HUES6 (cell line): Measurements from ENCODE around the gene AP1G1.

ENCODE experiments used
- H3K27ac ChIP-seq: 2 replicates; pipeline ENCODE4 v1.7.0; 2013; ENCODE audit warnings: low read depth, mild to moderate bottlenecking, low read length, inconsistent platforms
- H3K27me3 ChIP-seq: 2 replicates; pipeline ENCODE4 v1.6.1; 2013; ENCODE audit warnings: low read length; ENCODE audit not compliant: control insufficient read depth, insufficient read depth
- H3K36me3 ChIP-seq: 2 replicates; pipeline ENCODE4 v1.6.1; 2013; ENCODE audit warnings: low read length; ENCODE audit not compliant: control insufficient read depth, insufficient read depth
- H3K4me1 ChIP-seq: 2 replicates; pipeline ENCODE4 v1.6.1; 2013; ENCODE audit warnings: low read length; ENCODE audit not compliant: control insufficient read depth, insufficient read depth
- H3K4me3 ChIP-seq: 2 replicates; pipeline ENCODE4 v1.5.1; 2013; ENCODE audit warnings: low read depth, low read length
- H3K9ac ChIP-seq: one replicate; pipeline ENCODE4 v1.6.1; 2013; ENCODE audit warnings: mild to moderate bottlenecking, low read length
- H3K9me3 ChIP-seq: 2 replicates; pipeline ENCODE4 v1.6.1; 2013; ENCODE audit warnings: low read depth, low read length; ENCODE audit not compliant: control insufficient read depth, insufficient read depth

Gene AP1G1

DNA sequence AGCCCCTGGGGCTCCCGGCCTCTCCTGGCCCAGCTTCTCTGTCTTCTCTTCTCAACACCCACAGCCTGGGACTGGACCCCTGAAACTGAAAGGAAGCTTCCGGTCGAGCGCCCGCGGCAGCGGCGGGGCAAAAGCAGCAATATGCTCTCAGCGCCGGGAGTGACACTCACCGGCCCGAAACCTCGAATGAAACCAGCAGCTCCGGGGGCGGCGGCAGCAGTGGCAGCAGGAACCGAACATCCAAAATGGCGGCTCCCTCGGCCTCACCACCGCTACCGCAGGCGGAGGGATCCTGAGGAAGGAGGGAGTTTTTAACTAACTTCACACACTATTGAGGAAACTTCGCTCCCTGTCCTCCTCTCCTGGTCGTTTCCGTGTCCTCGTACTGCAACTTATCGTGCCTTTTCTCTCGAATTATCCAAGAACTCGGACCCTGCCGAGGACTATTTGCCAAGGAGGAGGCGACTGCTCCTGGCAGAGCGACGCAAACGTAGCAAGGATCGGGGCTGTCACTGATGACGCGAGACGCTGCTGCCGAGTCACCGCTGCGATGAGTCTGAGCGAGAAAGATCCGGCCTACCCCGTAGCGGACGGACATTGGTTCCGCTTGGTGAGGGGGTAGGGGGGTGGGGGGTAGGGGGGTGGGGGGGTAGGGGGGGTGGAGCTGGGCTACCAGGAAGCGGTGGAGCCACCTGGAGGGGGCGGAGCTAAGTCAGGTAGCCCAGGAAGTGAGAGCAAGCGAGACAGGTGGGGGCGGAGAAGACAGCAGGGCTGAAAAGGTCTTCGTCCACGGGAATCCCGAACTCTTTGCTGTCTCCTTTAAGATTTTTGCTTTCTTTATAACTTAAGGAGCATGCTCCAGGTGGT is at the start of gene AP1G1:
TSS of gene AP1G1 (minus strand) at position 242 of the 867 bp plus-strand sequence. CDS start 19,355 bp downstream, outside the sequence.
- Histone ChIP-seq H3K36me3 (peaks cover 5% of the 10 kb centered on the region), H3K4me3 (peak within 1 kb of the TSS; percentile 92), H3K4me1 (0 out of 2 replicates have a peak, but pooled peaks cover 2% of the 10 kb centered on the region), H3K27me3 (no peaks in the 10 kb centered on the region), H3K9ac (peak within 1 kb of the TSS; percentile 100), H3K27ac (peak within 1 kb of the TSS; percentile 99), H3K9me3 (no peaks in the 10 kb centered on the region)

GRCh38 chr16:71855937-71856662 is 47.5 kb upstream of the AP1G1 start:
- Histone ChIP-seq H3K4me1 (no peaks in the 10 kb centered on the region), H3K4me3 (no peak overlapping the region), H3K36me3 (peaks cover 55% of the 10 kb centered on the region), H3K27ac (no peak overlapping the region), H3K9me3 (no peaks in the 10 kb centered on the region), H3K9ac (no peak overlapping the region), H3K27me3 (no peaks in the 10 kb centered on the region)

DNA sequence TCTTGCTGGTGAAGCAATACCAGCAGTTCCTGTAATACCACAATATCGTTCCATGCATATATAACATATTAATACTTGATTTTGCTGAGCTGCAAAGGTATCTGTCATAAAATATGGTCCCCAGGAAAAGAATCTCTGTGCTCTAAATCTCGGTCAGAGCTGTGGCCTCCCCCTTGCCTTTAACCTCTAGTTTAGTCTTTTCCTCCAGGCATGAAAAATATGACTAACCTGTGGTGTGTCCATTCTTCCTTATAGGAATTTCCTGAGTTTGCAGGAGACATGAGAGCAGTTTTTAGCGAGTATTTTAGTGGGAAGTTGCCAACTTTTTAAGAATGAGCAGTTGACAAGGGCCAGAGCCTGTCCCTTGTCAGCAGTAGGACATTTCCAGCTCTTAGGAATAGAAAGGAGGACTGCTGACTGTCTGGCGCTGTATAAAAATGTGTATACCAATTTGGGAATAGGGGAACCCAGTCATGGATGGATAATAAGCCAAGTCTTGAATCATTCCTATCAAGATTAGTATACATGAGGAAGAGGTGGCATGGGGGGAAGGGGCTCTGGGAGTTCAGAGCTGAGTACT is 45.8 kb upstream of the AP1G1 start:
- Histone ChIP-seq H3K4me1 (no peaks in the 10 kb centered on the region), H3K27ac (no peak overlapping the region), H3K9me3 (no peaks in the 10 kb centered on the region), H3K4me3 (no peak overlapping the region), H3K36me3 (peaks cover 59% of the 10 kb centered on the region), H3K9ac (no peak overlapping the region), H3K27me3 (no peaks in the 10 kb centered on the region)

- Histone ChIP-seq H3K4me3 (no peak overlapping the region), H3K27me3 (no peaks in the 10 kb centered on the region), H3K9ac (no peak overlapping the region), H3K27ac (no peak overlapping the region), H3K36me3 (peaks cover 60% of the 10 kb centered on the region), H3K9me3 (no peaks in the 10 kb centered on the region), H3K4me1 (no peaks in the 10 kb centered on the region)
These were observed 44.8 kb upstream of the AP1G1 start for GRCh38 chr16:71853413-71853812.

- H3K4me3 ChIP-seq, result no peak overlapping the region
- H3K9ac ChIP-seq, result no peak overlapping the region
- H3K4me1 ChIP-seq, result no peaks in the 10 kb centered on the region
- no peaks in the 10 kb centered on the region for H3K27me3 ChIP-seq
- H3K27ac ChIP-seq, result no peak overlapping the region
- peaks cover 62% of the 10 kb centered on the region for H3K36me3 ChIP-seq
- H3K9me3 ChIP-seq, result no peaks in the 10 kb centered on the region
These were observed 43.9 kb upstream of the AP1G1 start for GRCh38 chr16:71852561-71852960.

DNA sequence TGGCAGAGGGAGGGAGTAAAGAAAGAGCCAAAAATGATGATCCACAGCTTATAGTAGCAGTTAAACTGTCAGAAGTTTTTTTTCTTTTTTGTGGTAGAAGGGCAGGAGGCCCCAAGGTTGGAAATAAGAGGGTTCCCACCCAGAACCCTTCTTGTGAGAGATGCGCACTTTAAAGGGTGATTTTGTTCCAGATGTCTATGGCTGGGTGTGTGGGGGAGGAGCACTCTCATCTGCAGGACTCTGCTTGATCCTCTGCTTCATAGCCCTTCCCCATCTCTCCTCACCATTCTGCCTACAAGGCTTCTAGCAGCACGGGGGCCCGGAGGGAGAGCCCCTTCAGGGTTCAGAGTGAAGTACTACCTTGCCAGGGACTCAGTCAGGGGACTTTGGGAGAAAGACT is 43.5 kb upstream of the AP1G1 start:
- Histone ChIP-seq H3K27me3 (no peaks in the 10 kb centered on the region), H3K9ac (no peak overlapping the region), H3K9me3 (no peaks in the 10 kb centered on the region), H3K4me1 (0 out of 2 replicates have a peak, but pooled peaks cover under 1% of the 10 kb centered on the region), H3K4me3 (no peak overlapping the region), H3K36me3 (peaks cover 61% of the 10 kb centered on the region), H3K27ac (no peak overlapping the region)

DNA sequence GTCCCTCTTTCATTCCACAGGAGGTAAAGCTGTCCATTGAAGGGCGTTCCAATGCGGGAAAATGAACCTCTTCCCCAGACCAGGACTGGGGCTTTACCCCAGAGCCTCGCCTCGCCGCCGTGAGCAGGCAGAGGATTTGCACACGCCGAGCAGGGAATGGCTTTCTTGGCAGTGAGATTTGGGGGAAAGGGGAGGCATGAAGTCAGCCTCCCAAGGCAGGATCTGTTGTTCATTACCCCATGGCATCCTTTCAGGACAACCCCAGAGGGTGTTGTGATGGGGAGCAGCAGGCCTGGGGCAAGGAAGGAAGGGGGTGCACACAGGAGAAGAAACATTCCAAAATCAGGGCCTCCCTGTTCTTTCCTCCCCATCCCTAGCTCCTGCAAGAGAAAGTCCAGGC is 43.1 kb upstream of the AP1G1 start:
- H3K4me1 ChIP-seq, result peaks cover 5% of the 10 kb centered on the region; the same call in 1 of the 2 replicates
- H3K9ac ChIP-seq, result no peak overlapping the region
- no peaks in the 10 kb centered on the region for H3K27me3 ChIP-seq
- no peak overlapping the region for H3K27ac ChIP-seq
- no peak overlapping the region for H3K4me3 ChIP-seq
- H3K36me3 ChIP-seq, result peaks cover 61% of the 10 kb centered on the region
- no peaks in the 10 kb centered on the region for H3K9me3 ChIP-seq

- Histone ChIP-seq H3K4me3 (no peak overlapping the region), H3K36me3 (peaks cover 55% of the 10 kb centered on the region), H3K9ac (no peak overlapping the region), H3K27ac (no peak overlapping the region), H3K4me1 (peaks cover 5% of the 10 kb centered on the region; the same call in 1 of the 2 replicates), H3K27me3 (no peaks in the 10 kb centered on the region), H3K9me3 (no peaks in the 10 kb centered on the region)
These were observed 40.0 kb upstream of the AP1G1 start for GRCh38 chr16:71848622-71849021.

DNA sequence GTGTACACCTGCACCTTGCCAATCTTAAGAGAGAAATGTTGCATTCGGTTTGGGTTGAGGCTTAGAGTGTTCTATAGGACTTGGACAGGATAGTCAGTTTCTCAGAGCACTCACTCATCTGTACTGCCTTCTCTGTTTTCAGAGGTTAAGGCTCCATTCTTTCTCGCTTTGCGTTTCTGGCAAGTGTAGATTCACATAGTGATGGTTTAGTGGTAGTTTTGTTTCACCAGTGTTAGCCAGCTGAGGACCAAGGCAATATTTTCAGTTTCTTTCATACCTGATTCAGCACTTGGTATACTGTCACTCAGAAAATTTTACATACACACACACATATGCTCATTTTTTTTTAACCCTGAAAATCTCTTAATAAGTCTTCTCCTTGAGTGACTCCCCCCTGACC is 38.5 kb upstream of the AP1G1 start:
- Histone ChIP-seq H3K9ac (peak overlapping the region; percentile 87), H3K36me3 (peaks cover 44% of the 10 kb centered on the region), H3K4me3 (peak overlapping the region; percentile 95), H3K27me3 (no peaks in the 10 kb centered on the region), H3K9me3 (no peaks in the 10 kb centered on the region), H3K27ac (no peak overlapping the region), H3K4me1 (peaks cover 5% of the 10 kb centered on the region; the same call in 1 of the 2 replicates)

GRCh38 chr16:71846431-71846830 is 37.8 kb upstream of the AP1G1 start:
- Histone ChIP-seq H3K9me3 (no peaks in the 10 kb centered on the region), H3K27ac (peak overlapping the region; percentile 87), H3K4me3 (peak overlapping the region; percentile 95), H3K36me3 (peaks cover 37% of the 10 kb centered on the region), H3K9ac (peak overlapping the region; percentile 87), H3K27me3 (no peaks in the 10 kb centered on the region), H3K4me1 (peaks cover 5% of the 10 kb centered on the region; the same call in 1 of the 2 replicates)
